CD4-positive, alpha-beta T cell (primary cell): Measurements from ENCODE around the gene BEST3. TPM values are rescaled to one million over a fixed set of nuclear protein-coding genes. Genes with fewer than 3 reads are reported as not detected.

ENCODE experiments used
- ATAC-seq: fragments of 200-7000 bp; cut with Tn5 transposase; one replicate; pipeline ENCODE4 v1.10.0; 2022; ENCODE audit warnings: mild to moderate bottlenecking; ENCODE audit not compliant: poor library complexity
- CTCF ChIA-PET: fragments of 350-600 bp; sonication (Branson Sonifier 250); formaldehyde crosslinking; loops from one replicate; lab custom pipeline; 2021; ENCODE audit warnings: antibody characterized with exemption, inconsistent platforms; lab: Charles Lee
- POLR2A ChIA-PET: fragments of 350-600 bp; sonication (Branson Sonifier 250); formaldehyde crosslinking; loops from one replicate; lab custom pipeline; 2021; ENCODE audit warnings: antibody characterized with exemption, inconsistent platforms; lab: Charles Lee
- DNase-seq, 14 experiments: peaks; one replicate each; pipeline ENCODE4 v3.0.0-alpha.2; 2013 to 2020; ENCODE audit warnings: mixed read lengths in 2 of 14
- H3K27ac ChIP-seq, 2 donors: one replicate each; pipeline versions ENCODE4 v1.5.1 to v1.7.0; 2013; ENCODE audit warnings: low read length in 2 of 2, low read depth in 1 of 2, mild to moderate bottlenecking in 1 of 2
- H3K27me3 ChIP-seq, 2 experiments: 1 replicate in 1 of 2; 2 replicates in 1 of 2; pipeline versions ENCODE4 v1.6.1 to v1.7.0; 2013; ENCODE audit warnings: low read length in 2 of 2, control low read depth in 1 of 2, mild to moderate bottlenecking in 1 of 2, moderate library complexity in 1 of 2; ENCODE audit not compliant: insufficient read depth in 2 of 2, control insufficient read depth in 1 of 2
- H3K36me3 ChIP-seq: one replicate; pipeline ENCODE4 v1.6.1; 2013; ENCODE audit warnings: low read length, control low read depth; ENCODE audit not compliant: insufficient read depth
- H3K4me1 ChIP-seq: one replicate; pipeline ENCODE4 v1.6.1; 2013; ENCODE audit warnings: low read length, control low read depth; ENCODE audit not compliant: insufficient read depth
- H3K4me3 ChIP-seq: one replicate; pipeline ENCODE4 v1.5.1; 2013; ENCODE audit warnings: mild to moderate bottlenecking, low read length, moderate library complexity
- H3K9me3 ChIP-seq, 2 experiments: 1 replicate in 1 of 2; 2 replicates in 1 of 2; pipeline versions ENCODE4 v1.6.1 to v1.7.0; 2013; ENCODE audit warnings: low read length in 2 of 2, mild to moderate bottlenecking in 2 of 2, control low read depth in 1 of 2, moderate library complexity in 1 of 2; ENCODE audit not compliant: control insufficient read depth in 1 of 2, insufficient read depth in 1 of 2
- H3K27ac Mint-ChIP-seq: one replicate; pipeline ENCODE4 v1.8.0; 2020; ENCODE audit warnings: mixed read lengths
- H3K27me3 Mint-ChIP-seq: one replicate; pipeline ENCODE4 v1.8.0; 2021; ENCODE audit warnings: mixed read lengths
- H3K36me3 Mint-ChIP-seq: one replicate; pipeline ENCODE4 v1.8.0; 2021; ENCODE audit warnings: low read depth, mixed read lengths
- H3K4me1 Mint-ChIP-seq: one replicate; pipeline ENCODE4 v1.8.0; 2021; ENCODE audit warnings: low read depth, mixed read lengths
- H3K4me3 Mint-ChIP-seq: one replicate; pipeline ENCODE4 v1.8.0; 2020; ENCODE audit warnings: mild to moderate bottlenecking, mixed read lengths
- H3K9me3 Mint-ChIP-seq: one replicate; pipeline ENCODE4 v1.8.0; 2020; ENCODE audit warnings: mixed read lengths
- CTCF ChIP-seq: fragments of 200-600 bp; IDR thresholded peaks from one replicate; pipeline ENCODE4 v1.8.0; 2022; ENCODE audit warnings: antibody characterized with exemption, mild to moderate bottlenecking
- intact Hi-C, 2 experiments: fragments of 100-400 bp; cut with DNase I in 1 of 2; cut with micrococcal nuclease in 1 of 2; formaldehyde crosslinking; loops; one replicate each; pipeline versions ENCODE4 v1.15.1 to v1.9.0; 2023 to 2025; cut with DNase I, micrococcal nuclease
- total RNA-seq, 174 experiments: library from RNA in 2 of 174; stranded (reverse) in 2 of 174; gene quantifications; one replicate each; pipeline ENCODE4 v1.2.3 and lab custom pipeline; 2021 to 2026

The BEST3 gene
- total RNA-seq, 2 experiments from 2014 or later: not detected

GRCh38 chr12:69682110-69682755 is 16.9 kb downstream of the BEST3 start:
- no peak for TF ChIP-seq CTCF
- H3K4me1 Mint-ChIP-seq: no peaks in the 10 kb centered on the region
- H3K9me3 Mint-ChIP-seq: no peaks in the 10 kb centered on the region
- H3K36me3 ChIP-seq: no peaks in the 10 kb centered on the region
- H3K27ac Mint-ChIP-seq: no peak overlapping the region
- CTCF ChIA-PET: interaction anchor here (0.7 to 1.2 kb wide), 2 partner anchors 11 to 169 kb away, joined by 3 to 4 read pairs; no protein-coding TSS in a partner anchor
- intact Hi-C loops: no loop called here
- no peak for ATAC-seq
- no peaks in the 10 kb centered on the region for H3K27me3 ChIP-seq
- H3K36me3 Mint-ChIP-seq: no peaks in the 10 kb centered on the region
- H3K27ac ChIP-seq: no peak overlapping the region
- DNase-seq: no peak
- no peak overlapping the region for H3K4me3 Mint-ChIP-seq
- POLR2A ChIA-PET: no interaction called here
- no peaks in the 10 kb centered on the region for H3K4me1 ChIP-seq
- H3K27me3 Mint-ChIP-seq: peaks cover 10% of the 10 kb centered on the region
- no peak overlapping the region for H3K4me3 ChIP-seq
- H3K9me3 ChIP-seq: no peaks in the 10 kb centered on the region

- Histone ChIP-seq H3K27me3 (no peaks in the 10 kb centered on the region), H3K9me3 (no peaks in the 10 kb centered on the region), H3K27ac (no peak overlapping the region), H3K4me3 (no peak overlapping the region), H3K4me1 (no peaks in the 10 kb centered on the region), H3K36me3 (no peaks in the 10 kb centered on the region)
- H3K4me1 Mint-ChIP-seq: no peaks in the 10 kb centered on the region
- ATAC-seq (no peak), DNase-seq (no peak)
- no peaks in the 10 kb centered on the region for H3K36me3 Mint-ChIP-seq
- no peak overlapping the region for H3K27ac Mint-ChIP-seq
- H3K4me3 Mint-ChIP-seq: no peak overlapping the region
- H3K27me3 Mint-ChIP-seq: no peaks in the 10 kb centered on the region
- ChIA-PET CTCF (no interaction called here), POLR2A (no interaction called here)
- intact Hi-C loops: no loop called here
- no peaks in the 10 kb centered on the region for H3K9me3 Mint-ChIP-seq
- no peak for TF ChIP-seq CTCF
Measured at GRCh38 chr12:69679119-69679518, 20.0 kb downstream of the BEST3 start.

GRCh38 chr12:69676257-69677012 is 22.7 kb downstream of the BEST3 start:
- no peaks in the 10 kb centered on the region for H3K4me1 Mint-ChIP-seq
- TF ChIP-seq CTCF: no peak
- H3K36me3 Mint-ChIP-seq: no peaks in the 10 kb centered on the region
- no peak overlapping the region for H3K27ac ChIP-seq
- ATAC-seq: no peak
- no peaks in the 10 kb centered on the region for H3K9me3 Mint-ChIP-seq
- CTCF ChIA-PET: no interaction called here
- no peak overlapping the region for H3K4me3 Mint-ChIP-seq
- H3K27me3 ChIP-seq: no peaks in the 10 kb centered on the region
- POLR2A ChIA-PET: no interaction called here
- no peak overlapping the region for H3K27ac Mint-ChIP-seq
- no peak overlapping the region for H3K4me3 ChIP-seq
- H3K4me1 ChIP-seq: no peaks in the 10 kb centered on the region
- no peaks in the 10 kb centered on the region for H3K36me3 ChIP-seq
- intact Hi-C loops: no loop called here
- H3K27me3 Mint-ChIP-seq: no peaks in the 10 kb centered on the region
- DNase-seq: no peak
- no peaks in the 10 kb centered on the region for H3K9me3 ChIP-seq
